GM12878 (cell line): ENCODE results near the gene ATXN1. TPM values are rescaled to one million over a fixed set of nuclear protein-coding genes. Genes with fewer than 3 reads are reported as not detected.

Experiments
- ASH2L ChIP-seq: fragments of 300-600, 200-600 bp; sonication (generic); IDR thresholded peaks from 2 replicates; pipeline ENCODE4 v1.6.1; 2017; ENCODE audit warnings: low read depth, mild to moderate bottlenecking, borderline replicate concordance
- CBX5 ChIP-seq: sonication (generic); IDR thresholded peaks from 2 replicates; pipeline ENCODE4 v1.6.1; 2016; ENCODE audit warnings: low read depth, moderate library complexity, mild to moderate bottlenecking, inconsistent platforms
- CHD4 ChIP-seq: fragments of 200-600 bp; sonication (generic); IDR thresholded peaks from 2 replicates; pipeline ENCODE4 v1.6.1; 2016; ENCODE audit warnings: mild to moderate bottlenecking
- EZH2 ChIP-seq: IDR thresholded peaks from 2 replicates; pipeline ENCODE4 v1.6.1; 2012; ENCODE audit warnings: low read depth, mild to moderate bottlenecking, control low read depth, inconsistent platforms, low read length, borderline replicate concordance; ENCODE audit not compliant: control insufficient read depth
- FOS ChIP-seq: IDR thresholded peaks from 3 replicates; pipeline ENCODE4 v1.6.1; 2011; ENCODE audit warnings: borderline replicate concordance; ENCODE audit not compliant: insufficient read length; ENCODE audit errors: extremely low read depth
- GATAD2B ChIP-seq: fragments of 450-650 bp; conservative IDR thresholded peaks from 2 replicates; pipeline ENCODE4 v1.6.1; 2017; ENCODE audit warnings: low read depth, mild to moderate bottlenecking, moderate library complexity
- MEF2A ChIP-seq: IDR thresholded peaks from 2 replicates; pipeline ENCODE4 v1.6.1; 2011; ENCODE audit warnings: low read depth, mild to moderate bottlenecking, low read length, moderate library complexity; ENCODE audit not compliant: insufficient read depth
- MTA3 ChIP-seq: IDR thresholded peaks from 2 replicates; pipeline ENCODE4 v1.6.1; 2012; ENCODE audit warnings: low read length, inconsistent platforms, borderline replicate concordance
- MXI1 ChIP-seq: fragments of 150-350 bp; IDR thresholded peaks from 2 replicates; pipeline ENCODE4 v1.6.1; 2011; ENCODE audit warnings: low read depth, mild to moderate bottlenecking, inconsistent platforms, low read length, improper control_type of control experiment
- NR2C2 ChIP-seq: IDR thresholded peaks from 2 replicates; pipeline ENCODE4 v1.6.1; 2011; ENCODE audit warnings: borderline replicate concordance, low read depth; ENCODE audit not compliant: control insufficient read depth, insufficient read length
- POLR2AphosphoS2 ChIP-seq: IDR thresholded peaks from 2 replicates; pipeline ENCODE4 v1.6.1; 2011; ENCODE audit warnings: low read depth, mild to moderate bottlenecking, low read length, improper control_type of control experiment, moderate library complexity
- POLR2AphosphoS5 ChIP-seq: IDR thresholded peaks from 2 replicates; pipeline ENCODE4 v1.6.1; 2011; ENCODE audit warnings: mild to moderate bottlenecking, low read length, inconsistent platforms
- RB1 ChIP-seq: fragments of 450-650 bp; formaldehyde crosslinking; IDR thresholded peaks from 2 replicates; pipeline ENCODE4 v1.6.1; 2017; ENCODE audit warnings: mild to moderate bottlenecking, borderline replicate concordance
- SIN3A ChIP-seq: IDR thresholded peaks from 2 replicates; pipeline ENCODE4 v1.6.1; 2012; ENCODE audit warnings: low read depth, low read length, improper control_type of control experiment
- SKIL ChIP-seq: fragments of 450-650 bp; IDR thresholded peaks from 2 replicates; pipeline ENCODE4 v1.6.1; 2017; ENCODE audit warnings: mild to moderate bottlenecking, low read depth, inconsistent platforms; ENCODE audit not compliant: poor library complexity, severe bottlenecking
- SUPT20H ChIP-seq: IDR thresholded peaks from 2 replicates; pipeline ENCODE4 v1.6.1; 2011; ENCODE audit warnings: low read depth, mild to moderate bottlenecking, low read length, moderate library complexity, borderline replicate concordance; ENCODE audit not compliant: control insufficient read depth
- TAF1 ChIP-seq: IDR thresholded peaks from 2 replicates; pipeline ENCODE4 v1.6.1; 2011; ENCODE audit warnings: mild to moderate bottlenecking, low read depth, low read length, borderline replicate concordance
- ZNF687 ChIP-seq: fragments of 450-650 bp; IDR thresholded peaks from 2 replicates; pipeline ENCODE4 v1.6.1; 2017; ENCODE audit warnings: mild to moderate bottlenecking, moderate library complexity
- ZSCAN29 ChIP-seq: fragments of 450-650 bp; IDR thresholded peaks from 2 replicates; pipeline ENCODE4 v1.6.1; 2017; ENCODE audit warnings: mild to moderate bottlenecking, moderate library complexity
- polyA plus RNA-seq, 11 experiments: library from polyadenylated mRNA; depleted of rRNA in 4 of 11; unstranded in 6 of 11; stranded (reverse) in 5 of 11; fragments of >200 nt; fragmentation: Nextera tagmentation in 4 of 11; fragmentation: Illumina TruSeq in 1 of 11; extraction: Ambion mirVana in 4 of 11; extraction: Trizol in 1 of 11; gene quantifications; 1 replicate in 1 of 11; 2 replicates in 10 of 11; pipeline versions ENCODE4 v1.2.1 to v1.2.3, GENCODE V29; 2011 to 2016; ENCODE audit warnings: inconsistent platforms in 2 of 11, missing spikeins in 2 of 11, low read depth in 1 of 11
- total RNA-seq, 4 experiments: library from RNA; depleted of rRNA in 3 of 4; stranded (reverse); fragments of >200 nt in 3 of 4; fragmentation: Illumina TruSeq in 1 of 4; extraction: Trizol in 1 of 4; gene quantifications; 2 replicates each; pipeline versions ENCODE4 v1.2.1 to v1.2.3, GENCODE V29; 2013 to 2021
- TF ChIP-seq, protein P1 (sequence below): IDR thresholded peaks from 2 replicates; pipeline ENCODE4 v1.6.1; 2011; ENCODE audit warnings: low read depth, mild to moderate bottlenecking, low read length, moderate library complexity, borderline replicate concordance; ENCODE audit errors: extremely low read depth
- TF ChIP-seq, protein P2 (sequence below): fragments of 450-650 bp; IDR thresholded peaks from 2 replicates; pipeline ENCODE4 v1.6.1; 2018; ENCODE audit warnings: borderline replicate concordance, mild to moderate bottlenecking; ENCODE audit not compliant: partially characterized antibody

ATXN1 gene
- total and polyA plus RNA-seq, 10 of the 15 experiments (the other 5 are each of a cell fraction or from before 2014, with no cell fraction given), result 12.2 to 51.2 (median 20.5) TPM

- TF ChIP-seq FOS (no peak), ZSCAN29 (no peak), POLR2AphosphoS5 (no peak), CBX5 (0 out of 2 replicates have a peak, but pooled peaks have one; percentile 23), ZNF687 (no peak), GATAD2B (peak; percentile 68), MTA3 (peak; percentile 68; the same call in 1 of the 2 replicates), CHD4 (no peak), POLR2AphosphoS2 (no peak), MEF2A (no peak), SIN3A (no peak), ASH2L (no peak), SKIL (peak; percentile 62), NR2C2 (no peak), MXI1 (no peak), EZH2 (no peak), SUPT20H (no peak), TAF1 (no peak), RB1 (no peak; the same call in 1 of the 2 replicates)
- TF ChIP-seq, protein P1, sequence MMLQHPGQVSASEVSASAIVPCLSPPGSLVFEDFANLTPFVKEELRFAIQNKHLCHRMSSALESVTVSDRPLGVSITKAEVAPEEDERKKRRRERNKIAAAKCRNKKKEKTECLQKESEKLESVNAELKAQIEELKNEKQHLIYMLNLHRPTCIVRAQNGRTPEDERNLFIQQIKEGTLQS, result no peak
- TF ChIP-seq, protein P2, sequence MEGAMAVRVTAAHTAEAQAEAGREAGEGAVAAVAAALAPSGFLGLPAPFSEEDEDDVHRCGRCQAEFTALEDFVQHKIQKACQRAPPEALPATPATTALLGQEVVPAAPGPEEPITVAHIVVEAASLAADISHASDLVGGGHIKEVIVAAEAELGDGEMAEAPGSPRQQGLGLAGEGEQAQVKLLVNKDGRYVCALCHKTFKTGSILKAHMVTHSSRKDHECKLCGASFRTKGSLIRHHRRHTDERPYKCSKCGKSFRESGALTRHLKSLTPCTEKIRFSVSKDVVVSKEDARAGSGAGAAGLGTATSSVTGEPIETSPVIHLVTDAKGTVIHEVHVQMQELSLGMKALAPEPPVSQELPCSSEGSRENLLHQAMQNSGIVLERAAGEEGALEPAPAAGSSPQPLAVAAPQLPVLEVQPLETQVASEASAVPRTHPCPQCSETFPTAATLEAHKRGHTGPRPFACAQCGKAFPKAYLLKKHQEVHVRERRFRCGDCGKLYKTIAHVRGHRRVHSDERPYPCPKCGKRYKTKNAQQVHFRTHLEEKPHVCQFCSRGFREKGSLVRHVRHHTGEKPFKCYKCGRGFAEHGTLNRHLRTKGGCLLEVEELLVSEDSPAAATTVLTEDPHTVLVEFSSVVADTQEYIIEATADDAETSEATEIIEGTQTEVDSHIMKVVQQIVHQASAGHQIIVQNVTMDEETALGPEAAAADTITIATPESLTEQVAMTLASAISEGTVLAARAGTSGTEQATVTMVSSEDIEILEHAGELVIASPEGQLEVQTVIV, result no peak
Measured at GRCh38 chr6:16684896-16685554, 76.2 kb downstream of the ATXN1 start (continued).
